Esophagus squamous epithelium (tissue), 4 donors: Measurements from ENCODE around the gene DOCK10.

Experiments
- CTCF ChIP-seq, 6 experiments: fragments of 450-650 bp in 4 of 6; fragments of 200-600 bp in 2 of 6; sonication (generic) in 2 of 6; IDR thresholded peaks; one replicate each; pipeline ENCODE4 v1.5.1; 2016 to 2019; ENCODE audit warnings: antibody characterized with exemption in 6 of 6, mild to moderate bottlenecking in 4 of 6, moderate library complexity in 4 of 6
- POLR2A ChIP-seq, 4 donors: fragments of 450-650 bp; IDR thresholded peaks; one replicate each; pipeline ENCODE4 v1.6.1; 2017; ENCODE audit warnings: antibody characterized with exemption in 4 of 4, mild to moderate bottlenecking in 4 of 4, moderate library complexity in 3 of 4

- TF ChIP-seq POLR2A (IDR thresholded peaks at IDR 0.05) (no peak), CTCF (IDR thresholded peaks at IDR 0.05) (no peak)
Observed at GRCh38 chr2:225036431-225036830, 5.8 kb downstream of the DOCK10 start.
